Cardiac muscle cell (in vitro differentiated cells and primary cell): ENCODE results near the gene KCNIP1. TPM values are rescaled to one million over a fixed set of nuclear protein-coding genes. Genes with fewer than 3 reads are reported as not detected.

Experiments
- DNase-seq, 2 donors: peaks; one replicate each; pipeline versions ENCODE4 v3.0.0 to v3.0.0-alpha.2; 2010 to 2017; ENCODE audit warnings: low read depth in 1 of 2, low spot score in 1 of 2
- H3K27ac ChIP-seq: fragments of 200-600 bp; sonication (generic); 2 replicates; pipeline ENCODE4 v1.5.1; 2016
- H3K27me3 ChIP-seq: fragments of 200-600 bp; sonication (generic); 2 replicates; pipeline ENCODE4 v1.6.0; 2016; ENCODE audit warnings: control low read depth
- H3K36me3 ChIP-seq: fragments of 200-600 bp; sonication (generic); 2 replicates; pipeline ENCODE4 v1.5.1; 2016; ENCODE audit warnings: control low read depth
- H3K4me1 ChIP-seq: fragments of 200-600 bp; sonication (generic); 2 replicates; pipeline ENCODE4 v1.8.1; 2017; ENCODE audit warnings: low read depth, mild to moderate bottlenecking, mixed run types
- H3K4me3 ChIP-seq: fragments of 200-600 bp; sonication (generic); 2 replicates; pipeline ENCODE4 v1.5.1; 2016; ENCODE audit warnings: mild to moderate bottlenecking
- H3K9me3 ChIP-seq: fragments of 200-600 bp; sonication (generic); 2 replicates; pipeline ENCODE4 v1.5.1; 2017; ENCODE audit warnings: low read depth, mild to moderate bottlenecking, control low read depth
- CTCF ChIP-seq: IDR thresholded peaks from 2 replicates; pipeline ENCODE4 v1.5.1; 2012; ENCODE audit warnings: low read depth, mild to moderate bottlenecking, low read length
- polyA plus RNA-seq: library from polyadenylated mRNA; unstranded; fragments of >200 nt; fragmentation: Nextera tagmentation; extraction: Ambion mirVana; gene quantifications from 2 replicates; pipeline ENCODE4 v1.2.1, GENCODE V29; 2016
- total RNA-seq: library from RNA; depleted of rRNA; stranded (reverse); fragments of >200 nt; gene quantifications from 2 replicates; pipeline ENCODE4 v1.2.3, GENCODE V29; 2016

Gene KCNIP1
- total and polyA plus RNA-seq, 2 experiments from 2014 or later: 0.09 TPM; not detected in 1

GRCh38 chr5:170629566-170630175 is 125.9 kb downstream of the KCNIP1 start:
- Histone ChIP-seq H3K4me3 (no peak overlapping the region), H3K36me3 (no peaks in the 10 kb centered on the region), H3K9me3 (no peaks in the 10 kb centered on the region), H3K27me3 (peaks cover 6% of the 10 kb centered on the region), H3K27ac (no peak overlapping the region), H3K4me1 (peaks cover 7% of the 10 kb centered on the region)
- no peak for TF ChIP-seq CTCF
- no peak for DNase-seq

- no peak for TF ChIP-seq CTCF
- H3K27me3 ChIP-seq: peaks cover 4% of the 10 kb centered on the region
- H3K4me3 ChIP-seq: no peak overlapping the region
- no peaks in the 10 kb centered on the region for H3K36me3 ChIP-seq
- DNase-seq: no peak
- peaks cover 7% of the 10 kb centered on the region for H3K4me1 ChIP-seq
- no peak overlapping the region for H3K27ac ChIP-seq
- H3K9me3 ChIP-seq: no peaks in the 10 kb centered on the region
These were observed 126.4 kb downstream of the KCNIP1 start for GRCh38 chr5:170630226-170630625.

GRCh38 chr5:170630711-170631141 is 126.9 kb downstream of the KCNIP1 start:
- Histone ChIP-seq H3K4me1 (peaks cover 7% of the 10 kb centered on the region), H3K4me3 (no peak overlapping the region), H3K27ac (no peak overlapping the region), H3K9me3 (no peaks in the 10 kb centered on the region), H3K36me3 (no peaks in the 10 kb centered on the region), H3K27me3 (no peaks in the 10 kb centered on the region)
- TF ChIP-seq CTCF: no peak
- DNase-seq: no peak

GRCh38 chr5:170631466-170632195 is 127.8 kb downstream of the KCNIP1 start:
- DNase-seq: peak; percentile 21 to 65

More at GRCh38 chr5:170631466-170632195, 127.8 kb downstream of the KCNIP1 start:
- Histone ChIP-seq H3K9me3 (no peaks in the 10 kb centered on the region), H3K27me3 (no peaks in the 10 kb centered on the region), H3K4me1 (peaks cover 7% of the 10 kb centered on the region), H3K36me3 (no peaks in the 10 kb centered on the region), H3K4me3 (no peak overlapping the region), H3K27ac (no peak overlapping the region)
- TF ChIP-seq CTCF: peak; percentile 30
